B cell (primary cell): ENCODE measurements around the gene OTOP2.

Source experiments
- CTCF ChIP-seq: fragments of 200-600 bp; IDR thresholded peaks from one replicate; pipeline ENCODE4 v1.8.0; 2022; ENCODE audit warnings: antibody characterized with exemption, mild to moderate bottlenecking
- EZH2 ChIP-seq: IDR thresholded peaks from 2 replicates; pipeline ENCODE4 v1.6.1; 2012; ENCODE audit warnings: borderline replicate concordance, low read depth, mild to moderate bottlenecking, moderate library complexity, low read length; ENCODE audit not compliant: insufficient read depth, poor library complexity, severe bottlenecking

- TF ChIP-seq CTCF = no peak
- no peak for TF ChIP-seq EZH2
These were observed 35.9 kb downstream of the OTOP2 start for GRCh38 chr17:74959826-74960515.
